ENCODE results near the gene DCUN1D4.
"Not testable (repeated sequence)": the region's sequence is repeated elsewhere in the genome, so short reads cannot be mapped to it uniquely, and the experiment has no call there.

The DCUN1D4 gene

DNA sequence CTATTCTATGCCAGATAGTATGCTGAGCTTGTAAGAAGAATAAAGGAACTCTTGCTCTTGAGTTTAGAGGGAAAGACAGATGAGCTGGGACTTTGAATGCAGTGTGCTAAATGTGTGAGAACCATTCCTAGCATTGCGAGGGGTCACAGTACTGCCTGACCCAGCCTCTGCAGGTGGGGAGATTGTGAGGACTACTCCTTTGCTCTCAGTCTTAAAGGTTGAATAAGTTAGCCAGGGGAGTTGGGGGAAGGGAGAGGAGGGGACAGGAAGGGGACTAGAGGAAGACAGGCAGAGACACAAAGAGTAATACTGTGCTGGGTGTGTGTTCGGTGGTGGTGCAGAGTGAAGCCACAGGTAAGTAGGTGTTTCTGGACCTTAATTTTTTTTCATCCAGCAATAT lies 41.7 kb downstream of the DCUN1D4 start:
- Histone ChIP-seq H3K36me3 (peaks cover 23% of the 10 kb centered on the region), H3K27ac (no peak overlapping the region)

DNA sequence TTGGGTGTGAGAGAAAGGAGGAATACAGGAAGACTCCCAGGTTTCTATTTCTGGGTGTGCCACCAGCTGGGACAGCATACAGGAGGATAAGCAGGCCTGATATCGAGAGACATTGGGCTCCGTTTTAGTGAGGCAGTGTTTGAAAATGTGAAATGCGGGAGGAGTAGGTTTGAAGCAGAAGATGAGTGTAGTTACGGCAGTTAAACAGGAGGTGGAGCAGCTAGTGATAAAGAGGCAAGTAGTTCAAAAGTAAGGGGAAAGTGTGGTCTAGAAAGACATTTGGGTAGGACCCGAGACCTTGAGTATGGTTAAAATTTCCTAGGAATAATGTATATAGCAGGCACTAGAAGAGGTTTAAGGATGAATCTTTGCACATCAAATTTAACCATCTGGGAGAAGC lies 42.4 kb downstream of the DCUN1D4 start:
- Histone ChIP-seq H3K27me3 (ENCODE audit: insufficient read depth, low read depth, severe bottlenecking) (no peaks in the 10 kb centered on the region), H3K36me3 (peaks cover 23% of the 10 kb centered on the region), H3K27ac (no peak overlapping the region), H3K9me3 (ENCODE audit: severe bottlenecking) (no peaks in the 10 kb centered on the region), H3K4me3 (ENCODE audit: low read depth, low read length) (no peak overlapping the region)
- TF ChIP-seq, protein P1, sequence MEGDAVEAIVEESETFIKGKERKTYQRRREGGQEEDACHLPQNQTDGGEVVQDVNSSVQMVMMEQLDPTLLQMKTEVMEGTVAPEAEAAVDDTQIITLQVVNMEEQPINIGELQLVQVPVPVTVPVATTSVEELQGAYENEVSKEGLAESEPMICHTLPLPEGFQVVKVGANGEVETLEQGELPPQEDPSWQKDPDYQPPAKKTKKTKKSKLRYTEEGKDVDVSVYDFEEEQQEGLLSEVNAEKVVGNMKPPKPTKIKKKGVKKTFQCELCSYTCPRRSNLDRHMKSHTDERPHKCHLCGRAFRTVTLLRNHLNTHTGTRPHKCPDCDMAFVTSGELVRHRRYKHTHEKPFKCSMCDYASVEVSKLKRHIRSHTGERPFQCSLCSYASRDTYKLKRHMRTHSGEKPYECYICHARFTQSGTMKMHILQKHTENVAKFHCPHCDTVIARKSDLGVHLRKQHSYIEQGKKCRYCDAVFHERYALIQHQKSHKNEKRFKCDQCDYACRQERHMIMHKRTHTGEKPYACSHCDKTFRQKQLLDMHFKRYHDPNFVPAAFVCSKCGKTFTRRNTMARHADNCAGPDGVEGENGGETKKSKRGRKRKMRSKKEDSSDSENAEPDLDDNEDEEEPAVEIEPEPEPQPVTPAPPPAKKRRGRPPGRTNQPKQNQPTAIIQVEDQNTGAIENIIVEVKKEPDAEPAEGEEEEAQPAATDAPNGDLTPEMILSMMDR (IDR thresholded peaks at IDR 0.05; ENCODE audit: low read depth, low read length) = peak; percentile 28; the same call in 1 of the 2 replicates
- DNase-seq = no peak

More for the DNA sequence above, 41.7 kb downstream of the DCUN1D4 start:
- DNase-seq = no peak
- H3K27me3 ChIP-seq (ENCODE audit: insufficient read depth, low read depth, severe bottlenecking) = no peaks in the 10 kb centered on the region
- H3K9me3 ChIP-seq (ENCODE audit: severe bottlenecking) = no peaks in the 10 kb centered on the region
- TF ChIP-seq, protein P1 (IDR thresholded peaks at IDR 0.05; ENCODE audit: low read depth, low read length) = no peak
- no peak overlapping the region for H3K4me3 ChIP-seq (ENCODE audit: low read depth, low read length)

DNA sequence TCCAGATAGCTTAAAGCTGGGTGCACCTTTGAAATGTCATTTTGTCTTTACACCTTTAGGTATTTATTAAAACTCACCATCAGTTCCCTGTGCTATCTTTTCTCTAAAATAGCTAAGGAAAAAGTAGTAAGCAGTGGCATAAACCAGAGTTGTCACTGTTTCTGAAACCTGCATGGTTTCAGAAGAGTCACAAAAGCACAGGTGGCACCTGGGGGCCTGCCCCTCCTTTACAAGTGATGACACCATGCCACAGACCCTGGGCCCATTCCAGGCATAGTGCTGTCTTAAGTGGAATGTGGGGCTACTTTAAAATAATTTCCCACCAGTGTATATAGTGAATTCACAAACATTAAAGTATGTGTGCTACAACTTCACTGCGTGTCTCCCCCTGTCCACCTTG lies 47.8 kb downstream of the DCUN1D4 start:
- TF ChIP-seq, protein P1 (IDR thresholded peaks at IDR 0.05; ENCODE audit: low read depth, low read length) = no peak
- Histone ChIP-seq H3K4me3 (ENCODE audit: low read depth, low read length) (no peak overlapping the region), H3K27ac (no peak overlapping the region), H3K27me3 (ENCODE audit: insufficient read depth, low read depth, severe bottlenecking) (no peaks in the 10 kb centered on the region), H3K9me3 (ENCODE audit: severe bottlenecking) (no peaks in the 10 kb centered on the region), H3K36me3 (peaks cover 27% of the 10 kb centered on the region)
- no peak for DNase-seq

DNA sequence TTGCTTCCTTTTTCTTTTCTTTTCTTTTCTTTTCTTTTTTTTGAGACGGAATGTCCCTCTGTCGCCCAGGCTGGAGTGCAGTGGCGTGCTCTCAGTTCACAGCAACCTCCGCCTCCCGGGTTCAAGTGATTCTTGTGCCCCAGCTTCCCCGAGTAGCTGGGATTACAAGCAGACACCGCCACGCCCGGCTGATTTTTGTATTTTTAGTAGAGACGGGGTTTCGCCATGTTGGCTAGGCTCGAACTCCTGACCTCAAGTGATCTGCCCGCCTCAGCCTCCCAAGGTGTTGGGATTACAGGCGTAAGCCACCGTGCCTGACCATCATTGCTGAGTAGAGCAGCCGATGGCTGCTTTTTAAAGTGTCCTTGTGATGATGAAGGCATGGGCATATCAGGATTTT lies 50.4 kb downstream of the DCUN1D4 start:
- not testable (repeated sequence) for DNase-seq; H3K27ac ChIP-seq; H3K9me3 ChIP-seq (ENCODE audit: severe bottlenecking); H3K4me3 ChIP-seq (ENCODE audit: low read depth, low read length); H3K27me3 ChIP-seq (ENCODE audit: insufficient read depth, low read depth, severe bottlenecking)
- H3K36me3 ChIP-seq = peaks cover 21% of the 10 kb centered on the region

DNA sequence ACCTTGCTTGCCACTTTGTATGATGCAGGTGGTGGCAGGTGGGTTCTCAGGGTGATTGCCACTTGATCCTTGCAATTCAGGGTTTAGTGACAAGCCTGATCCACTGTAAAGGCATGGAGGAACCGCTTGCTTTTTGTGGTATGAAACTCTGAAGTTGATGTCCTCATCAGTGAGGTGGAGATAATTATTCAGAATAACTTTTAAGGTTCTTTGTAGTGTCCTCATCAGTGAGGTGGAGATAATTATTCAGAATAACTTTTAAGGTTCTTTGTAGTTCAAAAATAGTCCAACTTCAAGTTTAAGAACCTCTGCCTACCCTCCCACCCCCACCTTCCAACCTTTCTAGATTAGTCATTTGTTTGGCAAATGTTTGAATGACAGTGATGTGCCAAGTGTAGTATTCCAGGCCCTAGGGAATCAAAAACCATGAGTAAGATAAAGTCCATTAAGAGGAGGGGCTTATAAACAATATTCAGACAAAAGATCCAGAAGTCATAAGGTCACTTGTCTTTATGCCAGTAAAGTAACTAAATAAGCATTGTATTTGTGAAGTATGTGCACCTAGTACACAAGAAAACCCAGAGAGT lies 51.2 kb downstream of the DCUN1D4 start:
- TF ChIP-seq, protein P1 (IDR thresholded peaks at IDR 0.05; ENCODE audit: low read depth, low read length) = no peak
- H3K27me3 ChIP-seq (ENCODE audit: insufficient read depth, low read depth, severe bottlenecking) = no peaks in the 10 kb centered on the region
- H3K9me3 ChIP-seq (ENCODE audit: severe bottlenecking) = no peaks in the 10 kb centered on the region
- no peak overlapping the region for H3K27ac ChIP-seq
- H3K4me3 ChIP-seq (ENCODE audit: low read depth, low read length) = no peak overlapping the region
- DNase-seq = no peak
- peaks cover 21% of the 10 kb centered on the region for H3K36me3 ChIP-seq

DNA sequence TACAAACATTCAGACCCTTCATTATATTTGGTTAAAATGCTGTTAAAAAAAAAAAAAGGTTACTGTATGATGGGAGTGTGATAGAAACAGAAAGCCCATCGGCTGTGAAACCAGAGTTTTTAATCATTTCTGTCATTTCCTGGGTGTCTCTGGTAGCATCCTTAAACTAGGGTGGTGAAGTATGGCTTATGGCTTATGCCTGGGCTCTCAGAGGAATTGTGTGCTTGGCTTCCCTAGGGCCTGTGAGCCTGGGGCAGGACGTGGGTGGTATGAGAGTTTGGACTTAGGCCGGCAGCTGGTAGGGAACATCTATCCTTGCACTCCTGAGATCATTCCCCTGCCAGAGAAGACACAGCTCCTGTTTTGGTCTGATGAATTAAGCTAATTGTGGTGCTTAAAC lies 52.2 kb downstream of the DCUN1D4 start:
- H3K27me3 ChIP-seq (ENCODE audit: insufficient read depth, low read depth, severe bottlenecking) = no peaks in the 10 kb centered on the region
- TF ChIP-seq, protein P1 (IDR thresholded peaks at IDR 0.05; ENCODE audit: low read depth, low read length) = no peak
- H3K36me3 ChIP-seq = peaks cover 21% of the 10 kb centered on the region
- no peak overlapping the region for H3K27ac ChIP-seq
- no peak for DNase-seq
- H3K4me3 ChIP-seq (ENCODE audit: low read depth, low read length) = no peak overlapping the region
- H3K9me3 ChIP-seq (ENCODE audit: severe bottlenecking) = no peaks in the 10 kb centered on the region

Measured in WERI-Rb-1 (cell line).